IPS DF 6.9 (cell line): ENCODE measurements around the gene KRT3.
A peak's percentile ranks its signal among the peaks of the same experiment; 100 is the strongest.

Experiments used
- DNase-seq: peaks from one replicate; pipeline ENCODE4 v3.0.0-alpha.2; 2013; ENCODE audit warnings: low read depth, low spot score
- H3K27ac ChIP-seq: one replicate; pipeline ENCODE4 v1.5.1; 2013; ENCODE audit warnings: low read length, control low read depth
- H3K27me3 ChIP-seq: 2 replicates; pipeline ENCODE4 v1.6.1; 2013; ENCODE audit warnings: mild to moderate bottlenecking, low read length; ENCODE audit not compliant: control insufficient read depth, insufficient read depth
- H3K36me3 ChIP-seq: 2 replicates; pipeline ENCODE4 v1.6.1; 2013; ENCODE audit warnings: low read length; ENCODE audit not compliant: control insufficient read depth, insufficient read depth
- H3K4me1 ChIP-seq: 2 replicates; pipeline ENCODE4 v1.6.1; 2013; ENCODE audit warnings: low read length; ENCODE audit not compliant: control insufficient read depth, insufficient read depth
- H3K4me3 ChIP-seq: 2 replicates; pipeline ENCODE4 v1.5.1; 2013; ENCODE audit warnings: mild to moderate bottlenecking, low read length
- H3K9me3 ChIP-seq: 2 replicates; pipeline ENCODE4 v1.6.1; 2013; ENCODE audit warnings: low read length, inconsistent platforms; ENCODE audit not compliant: control insufficient read depth, insufficient read depth
- WGBS: extraction: QIAGEN DNeasy Blood & Tissue Kit; methylation state at CpG from one replicate; pipeline ENCODE4 v1.1.7; 2013; ENCODE audit warnings: mixed read lengths, missing lambda C conversion rate; ENCODE audit not compliant: insufficient read length, insufficient coverage; 5-methylcytosine and 5-hydroxymethylcytosine counted together

The KRT3 gene

DNA sequence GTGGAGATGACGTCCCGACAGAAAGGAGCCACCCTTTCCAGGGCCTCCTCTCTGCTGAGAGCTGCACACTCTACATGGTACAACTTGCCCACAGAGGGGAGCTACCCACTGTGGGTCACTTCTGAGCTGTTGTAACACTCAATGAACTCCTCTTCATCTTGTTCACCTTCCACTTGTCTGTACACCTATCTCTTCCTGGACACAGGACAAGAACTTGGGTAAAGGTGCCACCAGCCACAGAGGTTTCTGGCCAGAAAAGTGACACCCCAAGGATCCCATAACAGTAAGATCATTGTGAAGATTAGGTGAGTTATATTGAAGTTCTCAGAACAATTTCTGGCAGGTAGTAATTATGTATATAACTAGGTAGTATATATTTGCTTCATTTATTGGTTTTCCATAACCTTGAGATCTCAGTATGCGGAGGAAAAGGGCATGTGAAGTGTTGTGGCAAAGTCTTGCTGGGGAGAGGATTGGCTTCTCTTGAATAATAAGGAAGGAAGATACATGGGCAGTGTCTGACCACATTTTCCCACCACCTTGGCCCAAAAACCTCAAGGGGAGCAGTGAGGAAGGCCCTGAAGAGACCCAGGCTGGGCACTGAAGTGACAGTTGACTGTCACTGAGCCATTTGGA lies 53.0 kb downstream of the KRT3 start:
- no CpG with 5 or more reads among the region's 3 CpGs for WGBS
- H3K36me3 ChIP-seq = no peaks in the 10 kb centered on the region
- H3K9me3 ChIP-seq = no peaks in the 10 kb centered on the region
- H3K27ac ChIP-seq = no peak overlapping the region
- no peak overlapping the region for H3K4me3 ChIP-seq
- no peak for DNase-seq
- H3K27me3 ChIP-seq = no peaks in the 10 kb centered on the region
- H3K4me1 ChIP-seq = no peaks in the 10 kb centered on the region; the same call in 1 of the 2 replicates

DNA sequence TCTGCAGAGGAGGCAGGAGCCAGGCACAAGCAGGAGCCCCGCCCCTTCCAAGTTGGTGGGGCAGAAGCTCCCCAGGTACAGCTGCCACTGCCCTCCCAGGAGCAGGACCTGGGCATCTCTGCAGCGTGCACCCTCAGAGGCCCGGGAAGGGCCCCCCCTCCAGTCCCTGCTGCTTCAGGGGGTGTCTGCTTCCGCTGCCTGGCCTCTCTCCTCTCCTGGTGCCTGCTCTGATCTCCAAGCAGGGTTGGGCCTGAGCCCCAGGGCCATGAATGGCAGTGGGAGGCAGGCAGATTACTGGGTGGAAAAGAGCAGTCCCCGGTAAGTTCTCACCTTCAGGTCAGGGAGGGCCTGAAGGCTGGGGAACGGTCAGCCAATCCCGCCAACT lies 53.7 kb downstream of the KRT3 start:
- Histone ChIP-seq H3K4me1 (no peaks in the 10 kb centered on the region; the same call in 1 of the 2 replicates), H3K9me3 (no peaks in the 10 kb centered on the region), H3K27me3 (no peaks in the 10 kb centered on the region), H3K27ac (no peak overlapping the region), H3K36me3 (no peaks in the 10 kb centered on the region), H3K4me3 (no peak overlapping the region)
- DNase-seq = no peak
- WGBS = no CpG with 5 or more reads among the region's 7 CpGs

DNA sequence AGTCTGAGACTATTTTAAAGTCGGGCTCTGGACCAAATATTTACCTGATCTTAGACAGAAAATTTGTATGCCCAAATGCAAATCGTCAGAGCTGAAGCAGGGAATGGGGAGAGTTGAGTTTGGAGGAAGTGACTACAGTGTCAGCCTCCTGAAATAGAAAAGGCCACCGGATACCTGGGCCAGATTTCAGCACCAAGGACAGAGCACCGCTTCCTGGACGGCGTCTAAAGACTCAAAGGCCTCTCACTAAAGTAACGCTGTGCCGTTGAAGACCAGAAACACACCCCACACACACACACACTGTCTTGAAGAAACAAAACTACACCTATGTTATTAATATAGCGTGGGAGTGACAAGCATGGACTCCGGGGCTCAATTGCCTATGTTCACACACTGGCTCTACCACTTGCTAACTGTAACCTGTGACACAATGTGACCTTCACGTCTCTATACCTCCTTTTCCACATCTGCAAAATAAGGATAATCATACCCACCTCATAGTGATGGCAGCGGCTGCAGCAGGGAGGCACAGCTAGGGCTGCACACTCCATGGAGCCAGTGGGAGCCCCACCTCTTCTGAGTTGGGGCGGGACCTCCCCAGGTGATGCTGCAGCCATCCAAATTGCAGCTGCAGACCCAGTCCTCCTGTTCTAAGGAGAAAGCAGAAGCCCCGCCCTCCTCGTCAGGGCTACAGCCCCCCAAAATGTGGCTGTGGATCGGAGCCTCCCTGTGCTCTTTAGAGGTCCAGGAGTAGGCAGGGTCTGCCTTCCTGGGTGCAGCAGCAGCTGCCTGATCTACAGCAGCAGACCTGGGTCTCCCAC lies 54.3 kb downstream of the KRT3 start:
- Histone ChIP-seq H3K9me3 (no peaks in the 10 kb centered on the region), H3K4me3 (no peak overlapping the region), H3K4me1 (no peaks in the 10 kb centered on the region; the same call in 1 of the 2 replicates), H3K27ac (no peak overlapping the region), H3K27me3 (no peaks in the 10 kb centered on the region), H3K36me3 (no peaks in the 10 kb centered on the region)
- WGBS = no CpG with 5 or more reads among the region's 16 CpGs
- DNase-seq = peak; percentile 83

- Histone ChIP-seq H3K27ac (no peak overlapping the region), H3K9me3 (no peaks in the 10 kb centered on the region), H3K4me3 (no peak overlapping the region), H3K27me3 (no peaks in the 10 kb centered on the region), H3K36me3 (no peaks in the 10 kb centered on the region), H3K4me1 (no peaks in the 10 kb centered on the region)
- no peak for DNase-seq
Observed at GRCh38 chr12:52740584-52740983, 55.3 kb downstream of the KRT3 start.

GRCh38 chr12:52739963-52740362 lies 56.0 kb downstream of the KRT3 start:
- Histone ChIP-seq H3K4me1 (no peaks in the 10 kb centered on the region), H3K27me3 (no peaks in the 10 kb centered on the region), H3K27ac (no peak overlapping the region), H3K4me3 (no peak overlapping the region), H3K9me3 (no peaks in the 10 kb centered on the region), H3K36me3 (no peaks in the 10 kb centered on the region)
- DNase-seq = no peak
